Activated naive CD8-positive, alpha-beta T cell (primary cell): ENCODE measurements around the gene LONP1.
"Not testable (repeated sequence)": the region's sequence is repeated elsewhere in the genome, so short reads cannot be mapped to it uniquely, and the experiment has no call there.

Experiments
- H3K27ac Mint-ChIP-seq: one replicate; pipeline ENCODE4 v1.8.0; 2021; ENCODE audit warnings: mixed read lengths
- H3K27me3 Mint-ChIP-seq: one replicate; pipeline ENCODE4 v1.8.0; 2021; ENCODE audit warnings: mixed read lengths
- H3K36me3 Mint-ChIP-seq: one replicate; pipeline ENCODE4 v1.8.0; 2021; ENCODE audit warnings: mixed read lengths
- H3K4me1 Mint-ChIP-seq: one replicate; pipeline ENCODE4 v1.8.0; 2021; ENCODE audit warnings: low read depth, mixed read lengths
- H3K4me3 Mint-ChIP-seq: one replicate; pipeline ENCODE4 v1.8.0; 2021; ENCODE audit warnings: mild to moderate bottlenecking, mixed read lengths
- H3K9me3 Mint-ChIP-seq: one replicate; pipeline ENCODE4 v1.8.0; 2021; ENCODE audit warnings: low read depth, mixed read lengths

LONP1 gene, protein sequence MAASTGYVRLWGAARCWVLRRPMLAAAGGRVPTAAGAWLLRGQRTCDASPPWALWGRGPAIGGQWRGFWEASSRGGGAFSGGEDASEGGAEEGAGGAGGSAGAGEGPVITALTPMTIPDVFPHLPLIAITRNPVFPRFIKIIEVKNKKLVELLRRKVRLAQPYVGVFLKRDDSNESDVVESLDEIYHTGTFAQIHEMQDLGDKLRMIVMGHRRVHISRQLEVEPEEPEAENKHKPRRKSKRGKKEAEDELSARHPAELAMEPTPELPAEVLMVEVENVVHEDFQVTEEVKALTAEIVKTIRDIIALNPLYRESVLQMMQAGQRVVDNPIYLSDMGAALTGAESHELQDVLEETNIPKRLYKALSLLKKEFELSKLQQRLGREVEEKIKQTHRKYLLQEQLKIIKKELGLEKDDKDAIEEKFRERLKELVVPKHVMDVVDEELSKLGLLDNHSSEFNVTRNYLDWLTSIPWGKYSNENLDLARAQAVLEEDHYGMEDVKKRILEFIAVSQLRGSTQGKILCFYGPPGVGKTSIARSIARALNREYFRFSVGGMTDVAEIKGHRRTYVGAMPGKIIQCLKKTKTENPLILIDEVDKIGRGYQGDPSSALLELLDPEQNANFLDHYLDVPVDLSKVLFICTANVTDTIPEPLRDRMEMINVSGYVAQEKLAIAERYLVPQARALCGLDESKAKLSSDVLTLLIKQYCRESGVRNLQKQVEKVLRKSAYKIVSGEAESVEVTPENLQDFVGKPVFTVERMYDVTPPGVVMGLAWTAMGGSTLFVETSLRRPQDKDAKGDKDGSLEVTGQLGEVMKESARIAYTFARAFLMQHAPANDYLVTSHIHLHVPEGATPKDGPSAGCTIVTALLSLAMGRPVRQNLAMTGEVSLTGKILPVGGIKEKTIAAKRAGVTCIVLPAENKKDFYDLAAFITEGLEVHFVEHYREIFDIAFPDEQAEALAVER

GRCh38 chr19:5719961-5720790, at the start of gene LONP1, which contains the start of gene CATSPERD:
Gene LONP1 (minus strand): TSS chr19:5720146. CDS start chr19:5720132, 14 bp downstream.
Gene CATSPERD (plus strand): TSS chr19:5720637. CDS start chr19:5720738, 101 bp downstream.
- H3K36me3 Mint-ChIP-seq = peaks cover 11% of the 10 kb centered on the region
- H3K4me1 Mint-ChIP-seq = peaks cover 26% of the 10 kb centered on the region
- H3K27me3 Mint-ChIP-seq = no peaks in the 10 kb centered on the region
- H3K4me3 Mint-ChIP-seq = peak within 1 kb of the TSS; percentile 97
- H3K27ac Mint-ChIP-seq = peak within 1 kb of the TSS; percentile 97
- H3K9me3 Mint-ChIP-seq = no peaks in the 10 kb centered on the region

DNA sequence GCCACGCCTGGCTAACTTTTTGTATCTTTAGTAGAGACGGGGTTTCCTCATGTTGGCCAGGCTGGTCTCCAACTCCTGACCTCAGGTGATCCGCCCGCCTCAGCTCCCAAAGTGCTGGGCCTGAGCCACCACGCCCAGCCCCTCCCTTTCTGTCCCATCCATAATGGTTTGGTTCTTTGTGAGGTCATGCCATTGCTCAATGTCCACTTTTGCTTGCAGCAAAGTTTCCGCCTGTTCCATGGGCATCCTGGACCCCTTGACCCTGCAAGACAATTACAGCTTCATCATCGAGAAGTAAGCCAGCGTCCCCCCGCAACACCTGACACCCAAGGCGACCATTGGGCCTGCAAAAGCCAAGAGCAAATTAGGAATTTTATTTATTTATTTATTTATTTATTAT, 48.0 kb upstream of the LONP1 start:
- H3K27ac Mint-ChIP-seq = no peak overlapping the region
- H3K9me3 Mint-ChIP-seq = no peaks in the 10 kb centered on the region
- no peaks in the 10 kb centered on the region for H3K4me1 Mint-ChIP-seq
- no peaks in the 10 kb centered on the region for H3K27me3 Mint-ChIP-seq
- H3K36me3 Mint-ChIP-seq = no peaks in the 10 kb centered on the region
- no peak overlapping the region for H3K4me3 Mint-ChIP-seq

DNA sequence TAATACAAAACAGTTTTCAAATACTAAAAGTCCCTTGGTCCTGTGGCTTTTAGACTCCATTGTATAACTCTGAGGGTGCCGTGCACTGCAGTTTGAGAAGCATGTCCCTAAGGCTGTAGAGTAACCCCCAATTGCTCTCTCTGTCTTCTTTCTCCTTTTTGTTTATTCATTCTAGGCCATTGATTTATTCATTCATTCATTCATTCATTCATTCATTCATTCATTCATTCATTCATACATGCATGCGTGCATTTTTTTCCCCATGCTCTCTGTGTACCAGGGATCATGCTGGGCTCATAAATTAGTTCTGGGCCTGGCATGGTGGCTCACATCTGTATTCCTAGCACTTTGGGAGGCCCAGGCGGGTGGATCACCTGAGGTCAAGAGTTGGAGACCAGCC, 45.3 kb upstream of the LONP1 start:
- H3K4me1 Mint-ChIP-seq = no peaks in the 10 kb centered on the region
- H3K27ac Mint-ChIP-seq = no peak overlapping the region
- H3K27me3 Mint-ChIP-seq = no peaks in the 10 kb centered on the region
- no peaks in the 10 kb centered on the region for H3K36me3 Mint-ChIP-seq
- no peak overlapping the region for H3K4me3 Mint-ChIP-seq
- H3K9me3 Mint-ChIP-seq = no peaks in the 10 kb centered on the region

DNA sequence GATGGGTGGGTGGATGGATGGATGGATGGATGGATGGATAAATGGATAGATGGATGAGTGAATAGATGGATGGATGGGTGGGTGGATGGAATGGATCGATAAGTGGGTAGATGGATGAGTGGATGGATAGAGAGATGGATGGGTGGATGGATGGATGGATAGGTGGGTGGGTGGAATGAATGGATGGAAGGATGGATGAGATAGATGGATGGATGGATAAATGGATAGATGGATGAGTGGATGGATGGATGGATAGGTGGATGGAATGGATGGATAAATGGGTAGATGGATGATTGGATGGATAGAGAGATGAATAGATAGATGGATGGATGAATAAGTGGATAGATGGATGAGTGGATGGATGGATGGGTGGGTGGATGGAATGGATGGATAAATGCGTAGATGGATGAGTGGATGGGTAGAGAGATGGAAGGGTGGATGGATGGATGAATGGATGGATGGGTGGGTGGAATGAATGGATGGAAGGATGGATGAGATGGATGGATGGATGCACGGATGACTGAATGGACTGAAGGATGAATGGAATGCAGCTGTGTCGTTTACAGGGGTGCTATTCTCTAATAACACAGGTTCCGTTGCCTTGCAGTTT, 42.8 kb upstream of the LONP1 start:
- Mint-ChIP-seq H3K4me1 (no peaks in the 10 kb centered on the region), H3K36me3 (no peaks in the 10 kb centered on the region), H3K4me3 (no peak overlapping the region), H3K27ac (no peak overlapping the region), H3K27me3 (no peaks in the 10 kb centered on the region), H3K9me3 (no peaks in the 10 kb centered on the region)

DNA sequence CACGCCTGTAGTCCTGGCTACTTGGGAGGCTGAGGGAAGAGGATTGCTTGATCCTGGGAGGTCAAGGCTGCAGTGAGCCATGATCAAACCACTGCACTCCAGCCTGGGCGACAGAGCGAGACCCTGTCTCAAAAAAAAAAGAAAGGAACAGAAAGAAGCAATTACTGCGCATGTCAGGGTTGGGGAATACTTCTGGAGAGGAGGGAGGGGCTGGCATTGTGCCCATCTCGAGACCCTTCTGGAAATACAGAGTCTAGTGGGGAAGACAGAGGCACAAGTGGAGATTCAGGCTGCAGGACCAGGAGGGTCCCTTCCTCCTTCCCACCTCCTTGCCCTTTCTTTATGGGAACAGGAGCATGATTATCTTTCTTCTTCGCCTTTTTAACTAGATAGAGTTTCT, 33.8 kb upstream of the LONP1 start:
- Mint-ChIP-seq H3K27me3 (peaks cover 3% of the 10 kb centered on the region), H3K36me3 (no peaks in the 10 kb centered on the region), H3K4me3 (no peak overlapping the region), H3K27ac (no peak overlapping the region), H3K9me3 (no peaks in the 10 kb centered on the region), H3K4me1 (no peaks in the 10 kb centered on the region)

- peaks cover 5% of the 10 kb centered on the region for H3K27me3 Mint-ChIP-seq
- H3K9me3 Mint-ChIP-seq = no peaks in the 10 kb centered on the region
- no peak overlapping the region for H3K4me3 Mint-ChIP-seq
- H3K4me1 Mint-ChIP-seq = no peaks in the 10 kb centered on the region
- H3K36me3 Mint-ChIP-seq = no peaks in the 10 kb centered on the region
- H3K27ac Mint-ChIP-seq = no peak overlapping the region
These were observed 31.8 kb upstream of the LONP1 start for GRCh38 chr19:5751709-5752108.

GRCh38 chr19:5749505-5749904, 29.6 kb upstream of the LONP1 start:
- Mint-ChIP-seq H3K27me3 (peaks cover 5% of the 10 kb centered on the region), H3K4me3 (no peak overlapping the region), H3K4me1 (no peaks in the 10 kb centered on the region), H3K9me3 (no peaks in the 10 kb centered on the region), H3K27ac (no peak overlapping the region), H3K36me3 (no peaks in the 10 kb centered on the region)

GRCh38 chr19:5748920-5749319, 29.0 kb upstream of the LONP1 start:
- H3K4me1 Mint-ChIP-seq, H3K4me3 Mint-ChIP-seq, H3K9me3 Mint-ChIP-seq, H3K27me3 Mint-ChIP-seq, H3K27ac Mint-ChIP-seq, H3K36me3 Mint-ChIP-seq: not testable (repeated sequence)

DNA sequence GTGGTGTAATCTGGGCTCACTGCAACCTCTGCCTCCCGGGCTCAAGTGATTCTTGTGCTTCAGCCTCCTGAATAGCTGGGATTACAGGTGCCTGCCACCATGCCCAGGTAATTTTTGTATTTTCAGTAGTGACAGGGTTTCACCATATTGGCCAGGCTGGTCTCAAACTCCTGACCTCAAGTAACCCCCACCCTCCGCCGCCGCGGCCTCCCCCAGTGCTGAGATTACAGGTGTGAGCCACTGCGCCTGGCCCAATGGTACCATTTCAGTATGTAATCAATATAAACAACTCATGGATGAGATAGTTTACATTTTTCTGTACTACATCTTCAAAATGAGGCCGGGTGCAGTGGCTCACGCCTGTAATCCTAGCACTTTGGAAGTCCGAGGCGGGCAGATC, 25.1 kb upstream of the LONP1 start:
- not testable (repeated sequence) for H3K9me3 Mint-ChIP-seq, H3K4me3 Mint-ChIP-seq, H3K27ac Mint-ChIP-seq, H3K27me3 Mint-ChIP-seq, H3K4me1 Mint-ChIP-seq, H3K36me3 Mint-ChIP-seq

DNA sequence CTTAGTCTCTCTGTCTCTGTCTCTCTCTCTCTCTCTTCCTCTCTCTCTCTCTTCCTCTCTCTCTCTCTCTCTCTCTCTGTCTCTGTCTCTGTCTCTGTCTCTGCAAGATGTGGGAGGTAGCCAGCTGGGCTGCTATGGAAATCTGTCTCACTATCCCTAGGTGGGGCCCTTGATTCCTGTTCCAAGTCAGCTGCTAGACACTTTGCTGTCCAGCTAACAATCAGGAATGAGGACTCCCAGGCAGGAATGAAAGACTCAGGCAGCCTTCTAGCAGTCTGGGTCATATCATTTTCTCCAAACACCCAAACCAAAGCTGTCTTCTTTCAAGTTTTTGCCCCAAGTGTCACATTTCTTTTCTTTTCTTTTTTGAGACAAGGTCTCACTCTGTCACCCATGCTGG, 23.7 kb upstream of the LONP1 start:
- peaks cover 3% of the 10 kb centered on the region for H3K27me3 Mint-ChIP-seq
- no peaks in the 10 kb centered on the region for H3K9me3 Mint-ChIP-seq
- H3K4me3 Mint-ChIP-seq = no peak overlapping the region
- H3K4me1 Mint-ChIP-seq = no peaks in the 10 kb centered on the region
- no peak overlapping the region for H3K27ac Mint-ChIP-seq
- no peaks in the 10 kb centered on the region for H3K36me3 Mint-ChIP-seq

- no peak overlapping the region for H3K4me3 Mint-ChIP-seq
- H3K27ac Mint-ChIP-seq = no peak overlapping the region
- H3K27me3 Mint-ChIP-seq = peaks cover 2% of the 10 kb centered on the region
- no peaks in the 10 kb centered on the region for H3K9me3 Mint-ChIP-seq
- H3K36me3 Mint-ChIP-seq = no peaks in the 10 kb centered on the region
- H3K4me1 Mint-ChIP-seq = no peaks in the 10 kb centered on the region
These were observed 22.1 kb upstream of the LONP1 start for GRCh38 chr19:5742051-5742450.

- H3K36me3 Mint-ChIP-seq = no peaks in the 10 kb centered on the region
- no peaks in the 10 kb centered on the region for H3K9me3 Mint-ChIP-seq
- H3K27me3 Mint-ChIP-seq = peaks cover 2% of the 10 kb centered on the region
- H3K4me3 Mint-ChIP-seq = no peak overlapping the region
- no peak overlapping the region for H3K27ac Mint-ChIP-seq
- H3K4me1 Mint-ChIP-seq = no peaks in the 10 kb centered on the region
These were observed 18.5 kb upstream of the LONP1 start for GRCh38 chr19:5738423-5738822.

- H3K9me3 Mint-ChIP-seq, H3K27me3 Mint-ChIP-seq, H3K36me3 Mint-ChIP-seq, H3K4me3 Mint-ChIP-seq, H3K4me1 Mint-ChIP-seq, H3K27ac Mint-ChIP-seq: not testable (repeated sequence)
These were observed 13.2 kb upstream of the LONP1 start for GRCh38 chr19:5733172-5733571.

- Mint-ChIP-seq H3K27me3 (peaks cover 5% of the 10 kb centered on the region), H3K36me3 (peaks cover 2% of the 10 kb centered on the region), H3K27ac (no peak overlapping the region), H3K4me1 (no peaks in the 10 kb centered on the region), H3K4me3 (no peak overlapping the region), H3K9me3 (no peaks in the 10 kb centered on the region)
These were observed 7.6 kb upstream of the LONP1 start for GRCh38 chr19:5727453-5728050.
